GM18870 (cell line): ENCODE results near the gene ABT1.

Experiments used
- ATAC-seq: cut with Tn5 transposase; IDR thresholded peaks from one replicate; pipeline ENCODE4 v1.9.1; 2021; ENCODE audit warnings: moderate library complexity; ENCODE audit not compliant: unreplicated experiment

Gene ABT1

GRCh38 chr6:26600759-26601158 is 4.0 kb downstream of the ABT1 start:
- ATAC-seq = no peak

DNA sequence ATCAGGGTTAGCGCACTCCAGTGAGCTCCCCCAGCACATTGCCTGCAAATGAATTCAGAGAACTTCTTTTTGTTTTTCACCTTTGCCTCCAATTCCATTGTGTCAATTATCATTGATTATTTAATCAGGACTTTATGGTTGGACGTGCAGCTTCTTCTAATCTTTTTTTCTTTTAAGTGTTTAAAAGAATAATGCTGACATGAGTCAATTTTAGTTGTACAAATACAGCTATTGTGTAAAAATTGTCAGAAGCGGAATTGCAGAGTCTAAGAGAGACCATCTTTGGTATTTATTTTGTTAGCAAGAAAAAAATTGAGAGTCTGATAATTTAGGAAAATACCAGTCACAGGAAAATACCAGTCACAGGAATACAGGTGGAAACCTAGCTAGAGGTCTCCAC is 5.5 kb downstream of the ABT1 start:
- ATAC-seq = no peak

DNA sequence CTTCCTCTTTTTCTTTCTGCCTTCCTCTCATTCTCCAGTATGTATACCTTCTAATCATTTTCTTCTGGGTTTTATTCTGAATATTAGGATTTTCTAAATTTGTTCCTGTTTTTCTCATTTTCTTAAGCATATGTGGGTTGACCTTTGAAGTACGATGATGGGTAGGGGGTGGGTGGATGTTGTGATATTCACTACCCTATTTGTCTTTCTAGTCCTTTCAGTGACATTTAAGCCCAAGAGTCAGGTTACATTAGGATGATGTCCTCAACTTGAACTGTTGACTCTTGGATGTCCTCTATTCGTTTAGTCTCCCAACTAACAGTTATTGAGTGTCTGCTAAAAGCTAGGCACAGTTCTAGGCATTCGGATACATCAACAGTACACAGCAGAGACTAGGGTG is 7.3 kb downstream of the ABT1 start:
- no peak for ATAC-seq

GRCh38 chr6:26604797-26605196 is 8.0 kb downstream of the ABT1 start:
- no peak for ATAC-seq

DNA sequence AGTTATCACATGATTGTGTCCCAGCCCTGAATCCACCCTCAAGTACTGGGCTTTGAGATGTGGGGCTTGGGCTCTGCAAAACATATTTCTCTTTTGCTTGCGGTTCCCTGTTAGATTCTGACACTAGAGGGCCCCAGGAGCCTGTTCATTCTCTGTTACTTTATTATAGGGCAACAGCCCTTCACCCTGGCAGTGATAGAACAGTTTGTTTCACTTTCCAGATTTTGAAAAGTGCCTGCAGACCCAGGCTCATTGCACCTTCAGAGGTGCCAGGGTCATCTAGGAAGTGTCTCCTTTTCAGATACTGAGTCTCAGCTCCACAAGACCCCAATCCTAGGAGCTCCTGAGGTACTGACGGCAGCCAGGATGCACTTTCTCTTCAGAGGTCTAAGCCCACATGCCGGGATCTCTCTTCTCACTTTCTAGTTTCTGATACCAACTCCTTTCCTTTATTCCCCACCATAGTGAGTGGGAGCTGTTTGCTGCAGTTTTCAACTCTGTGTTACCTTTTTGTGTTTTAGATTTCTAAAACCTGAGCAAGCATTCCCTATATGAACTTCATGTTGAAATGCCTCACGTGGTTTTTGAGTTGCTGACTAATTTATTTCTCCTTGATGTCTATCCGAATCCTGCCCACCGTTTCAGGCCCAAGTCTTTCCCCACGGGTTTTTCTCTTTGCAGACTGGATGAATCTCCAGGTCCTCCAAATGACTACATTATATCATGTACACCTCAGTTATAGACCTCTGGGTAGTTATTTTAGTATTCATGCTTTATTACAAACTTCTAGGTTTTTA is 10.9 kb downstream of the ABT1 start:
- no peak for ATAC-seq

GRCh38 chr6:26609463-26609862 is 12.7 kb downstream of the ABT1 start:
- ATAC-seq = no peak

GRCh38 chr6:26611599-26611998 is 14.8 kb downstream of the ABT1 start:
- ATAC-seq = no peak

GRCh38 chr6:26613201-26613600 is 16.4 kb downstream of the ABT1 start:
- ATAC-seq = no peak

DNA sequence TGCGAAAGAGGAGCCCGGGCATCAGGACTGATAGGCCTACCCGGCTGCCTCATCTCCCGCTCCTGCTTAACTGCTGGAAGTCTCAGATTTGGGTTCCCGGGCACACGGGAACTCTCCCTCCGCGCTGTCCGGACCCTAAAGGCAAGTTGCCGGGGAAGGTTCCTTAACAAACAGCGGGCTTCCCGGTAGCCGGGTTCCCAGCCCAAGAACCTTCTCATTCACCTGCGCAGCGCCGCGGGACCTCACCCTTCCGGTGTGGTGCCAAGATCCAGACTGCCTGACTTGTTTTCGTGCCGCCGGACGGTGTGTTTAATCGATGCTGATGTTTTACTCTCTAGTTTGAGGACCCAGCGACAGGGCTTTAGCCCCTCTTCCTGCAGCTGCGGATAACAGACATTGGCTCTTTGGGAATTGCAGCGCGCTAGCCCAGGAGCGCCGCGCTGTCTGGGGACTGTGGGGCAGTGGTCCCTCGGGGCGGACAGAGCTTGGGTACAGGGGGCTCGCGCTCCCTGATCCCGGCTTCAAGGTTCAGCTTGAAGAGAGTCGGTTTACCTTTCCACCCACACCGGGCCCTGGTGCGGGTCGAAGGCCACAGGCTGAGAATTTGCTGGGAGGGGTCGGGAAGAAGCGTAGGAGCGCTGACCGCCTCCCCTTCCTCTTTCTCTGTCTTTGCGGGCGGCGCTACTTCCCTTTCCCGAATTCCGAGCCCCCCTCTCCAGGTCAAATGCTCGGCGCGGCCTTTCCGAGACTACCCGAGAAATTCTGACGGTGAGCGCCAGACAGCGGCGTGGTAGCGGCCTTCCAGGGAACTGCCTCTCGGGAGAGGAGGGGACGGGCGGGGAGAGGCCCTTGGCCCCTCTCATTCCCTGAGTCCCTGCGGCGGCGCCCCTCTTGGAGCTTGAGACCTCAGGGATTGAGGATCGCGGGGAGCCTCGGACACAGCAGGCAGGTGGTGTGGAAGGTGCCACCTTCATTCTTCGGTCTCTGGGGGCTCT is 17.2 kb downstream of the ABT1 start:
- ATAC-seq = no peak

DNA sequence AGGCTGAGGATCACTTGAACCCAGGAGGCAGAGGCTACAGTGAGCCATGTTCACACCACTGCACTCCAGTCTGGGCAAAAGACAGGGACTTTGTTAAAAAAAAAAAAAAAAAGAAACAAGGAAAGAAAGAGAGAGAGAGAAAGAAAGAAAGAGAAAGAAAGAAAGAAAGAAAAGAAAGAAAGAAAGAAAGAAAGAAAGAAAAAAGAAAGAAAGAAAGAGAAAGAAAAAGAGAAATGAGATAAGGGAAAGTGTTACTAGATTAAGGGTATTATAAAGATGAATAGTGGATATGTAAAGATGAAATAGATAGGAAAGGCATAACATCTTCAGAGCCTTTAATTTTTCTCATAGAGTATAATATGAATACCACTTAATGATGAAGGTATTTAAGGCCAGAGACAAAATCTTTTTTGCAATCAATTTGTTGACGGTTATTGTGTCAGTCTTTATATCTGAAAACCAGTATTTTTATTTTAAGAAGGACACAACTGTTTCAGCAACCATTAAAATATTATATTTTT is 26.6 kb downstream of the ABT1 start:
- ATAC-seq = no peak

- no peak for ATAC-seq
These were observed 27.8 kb downstream of the ABT1 start for GRCh38 chr6:26624557-26624956.

DNA sequence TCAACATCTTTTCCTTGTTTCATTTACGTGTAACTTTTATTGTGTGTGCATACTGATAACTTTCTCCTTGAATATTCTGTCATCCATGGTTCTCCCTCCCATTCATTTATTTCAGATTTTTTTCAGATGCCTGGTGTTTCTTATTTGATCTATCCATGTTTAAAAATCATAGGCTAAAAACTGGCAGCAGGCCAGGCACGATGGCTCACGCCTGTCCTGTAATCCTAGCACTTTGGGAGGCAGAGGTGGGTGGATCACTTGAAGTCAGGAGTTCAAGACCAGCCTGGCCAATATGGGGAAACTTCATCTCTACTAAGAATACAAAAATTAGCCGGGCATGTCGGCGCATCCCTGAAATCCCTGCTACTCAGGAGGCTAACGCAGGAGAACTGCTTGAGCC is 31.1 kb downstream of the ABT1 start:
- ATAC-seq = no peak

DNA sequence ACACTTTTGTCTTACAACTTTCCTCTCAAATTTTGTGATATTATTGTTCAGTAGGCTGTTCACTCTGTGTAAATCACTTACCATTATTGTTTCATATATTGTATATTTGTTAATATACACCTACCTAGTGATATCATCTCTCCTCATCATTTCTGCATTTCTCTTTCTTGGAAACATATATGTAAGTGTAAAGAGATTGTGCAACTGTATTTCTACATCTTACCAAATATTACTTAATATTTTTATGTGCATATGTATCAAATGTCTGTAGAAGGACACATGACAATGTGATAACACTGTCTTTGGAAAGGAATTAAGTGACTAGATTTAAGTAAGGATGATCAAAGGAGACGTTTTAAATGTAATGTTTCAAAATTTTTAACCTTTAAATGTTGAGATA is 32.6 kb downstream of the ABT1 start:
- no peak for ATAC-seq

GRCh38 chr6:26640806-26641205 is 44.1 kb downstream of the ABT1 start:
- ATAC-seq = no peak

GRCh38 chr6:26646074-26646473 is 49.3 kb downstream of the ABT1 start:
- no peak for ATAC-seq
